Stomach (tissue), 4 donors: ENCODE data around the gene PRKN.

Experiments
- POLR2A ChIP-seq, 4 donors: fragments of 450-650 bp; IDR thresholded peaks; one replicate each; pipeline ENCODE4 v1.6.1; 2016; ENCODE audit warnings: antibody characterized with exemption in 4 of 4, control low read depth in 2 of 4, mild to moderate bottlenecking in 1 of 4, moderate library complexity in 1 of 4
- POLR2AphosphoS5 ChIP-seq, 3 donors: sonication (generic); formaldehyde crosslinking; IDR thresholded peaks; one replicate each; pipeline ENCODE4 v1.6.1; 2016; ENCODE audit warnings: antibody characterized with exemption in 3 of 3

- no peak for TF ChIP-seq POLR2A (IDR thresholded peaks at IDR 0.05)
- no peak for TF ChIP-seq POLR2AphosphoS5 (IDR thresholded peaks at IDR 0.05)
These were observed 318.6 kb downstream of the PRKN start for GRCh38 chr6:162408826-162409535.
